Body of pancreas (tissue), 4 donors: ENCODE measurements around the gene C3orf38. TPM values are rescaled to one million over a fixed set of nuclear protein-coding genes. Genes with fewer than 3 reads are reported as not detected.

Experiments
- ATAC-seq: fragments of 150-250 bp; one replicate; pipeline ENCODE4 v1.9.1; 2016
- DNase-seq, 4 donors: peaks; one replicate each; pipeline ENCODE4 v3.0.0-alpha.2; 2019
- H3K27ac ChIP-seq, 4 donors: fragments of 200-600 bp; sonication (generic); 1 replicate in 3 of 4; 2 replicates in 1 of 4; pipeline versions ENCODE4 v1.5.1 to v1.6.1; 2016 to 2019; ENCODE audit warnings: mild to moderate bottlenecking in 1 of 4, mixed read lengths in 1 of 4, moderate library complexity in 1 of 4
- H3K27me3 ChIP-seq, 2 donors: fragments of 200-600 bp; sonication (generic); one replicate each; pipeline ENCODE4 v1.6.0; 2016; ENCODE audit warnings: mild to moderate bottlenecking in 1 of 2
- H3K36me3 ChIP-seq, 2 donors: fragments of 200-600 bp; sonication (generic); replicated peaks in 1 of 2; 2 replicates each; pipeline ENCODE4 v1.5.1; 2016; ENCODE audit warnings: low read depth in 2 of 2; ENCODE audit not compliant: insufficient read depth in 1 of 2
- H3K4me1 ChIP-seq: fragments of 200-600 bp; sonication (generic); one replicate; pipeline ENCODE4 v1.6.0; 2016
- H3K4me3 ChIP-seq, 2 donors: fragments of 200-600 bp; sonication (generic); 1 replicate in 1 of 2; 2 replicates in 1 of 2; pipeline ENCODE4 v1.5.1; 2016 to 2019
- H3K9me3 ChIP-seq, 3 donors: fragments of 200-600 bp; sonication (generic); 1 replicate in 2 of 3; 2 replicates in 1 of 3; pipeline ENCODE4 v1.5.1; 2016
- POLR2A ChIP-seq, 3 donors: fragments of 450-650 bp; IDR thresholded peaks; one replicate each; pipeline ENCODE4 v1.6.1; 2016; ENCODE audit warnings: antibody characterized with exemption in 3 of 3, mild to moderate bottlenecking in 2 of 3
- WGBS, 2 donors: methylation state at CpG; one replicate each; pipeline ENCODE4 v1.1.5; 2017; 5-methylcytosine and 5-hydroxymethylcytosine counted together
- intact Hi-C: fragments of 100-400 bp; cut with DNase I; formaldehyde crosslinking; loops from one replicate; pipeline ENCODE4 v1.15.1; 2023
- total RNA-seq, 2 donors: library from RNA; depleted of rRNA; stranded (reverse); fragments of >200 nt; gene quantifications; one replicate each; pipeline ENCODE4 v1.1.0, GENCODE V29; 2016
- TF ChIP-seq, protein P1 (sequence below), 7 experiments: fragments of 450-650 bp in 4 of 7; fragments of 200-600 bp in 3 of 7; sonication (generic) in 3 of 7; IDR thresholded peaks; one replicate each; pipeline ENCODE4 v1.5.1; 2016 to 2019; ENCODE audit warnings: antibody characterized with exemption in 7 of 7

The C3orf38 gene
- 10 to 100 TPM in 1 of 2 donors, 1 to 10 TPM in 1; 9.6 to 10.6 TPM for total RNA-seq

DNA sequence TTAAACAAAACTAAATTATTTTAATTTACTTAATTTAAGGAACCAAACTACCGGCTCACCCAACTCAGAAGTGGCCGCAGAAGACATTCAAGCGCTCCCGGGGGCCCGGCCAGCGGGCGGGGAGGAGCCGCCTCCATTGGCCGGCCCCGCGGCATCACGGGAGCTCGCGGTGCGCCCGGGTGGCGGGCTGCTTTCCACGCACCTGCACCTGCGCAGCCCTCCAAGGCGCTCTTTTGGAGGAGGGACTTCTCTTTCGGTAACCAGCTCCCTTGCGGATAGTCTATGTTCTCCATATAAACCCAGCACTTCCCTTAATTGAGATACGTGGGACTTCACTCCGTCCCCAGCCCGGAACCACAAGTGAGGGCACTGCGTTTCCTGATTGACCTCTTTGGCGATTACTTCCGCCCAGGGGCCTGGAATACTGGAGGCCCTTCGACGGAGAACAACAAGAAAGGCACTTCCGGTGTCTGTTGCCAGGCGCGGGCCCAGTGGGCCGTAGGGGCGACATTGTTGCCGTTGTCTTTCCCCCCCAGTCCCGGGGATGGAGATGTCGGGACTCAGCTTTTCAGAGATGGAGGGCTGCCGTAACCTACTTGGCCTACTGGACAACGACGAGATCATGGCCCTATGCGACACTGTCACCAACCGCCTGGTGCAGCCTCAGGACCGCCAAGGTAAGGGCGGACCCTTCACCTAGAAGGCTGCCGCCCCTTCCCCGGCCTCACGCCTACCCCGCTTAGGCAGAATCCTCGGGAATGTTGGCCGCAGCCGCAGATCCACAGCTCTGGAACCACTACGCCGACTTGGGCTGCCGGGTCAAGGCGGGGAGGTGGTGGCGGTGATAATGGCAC, at the start of gene C3orf38:
C3orf38 (plus strand) TSS at position 451 of the 854 bp plus-strand sequence; CDS start at position 545, 94 bp downstream.
- TF ChIP-seq POLR2A (IDR thresholded peaks at IDR 0.05): peak; percentile 31 to 80 (median 73)
- TF ChIP-seq, protein P1, sequence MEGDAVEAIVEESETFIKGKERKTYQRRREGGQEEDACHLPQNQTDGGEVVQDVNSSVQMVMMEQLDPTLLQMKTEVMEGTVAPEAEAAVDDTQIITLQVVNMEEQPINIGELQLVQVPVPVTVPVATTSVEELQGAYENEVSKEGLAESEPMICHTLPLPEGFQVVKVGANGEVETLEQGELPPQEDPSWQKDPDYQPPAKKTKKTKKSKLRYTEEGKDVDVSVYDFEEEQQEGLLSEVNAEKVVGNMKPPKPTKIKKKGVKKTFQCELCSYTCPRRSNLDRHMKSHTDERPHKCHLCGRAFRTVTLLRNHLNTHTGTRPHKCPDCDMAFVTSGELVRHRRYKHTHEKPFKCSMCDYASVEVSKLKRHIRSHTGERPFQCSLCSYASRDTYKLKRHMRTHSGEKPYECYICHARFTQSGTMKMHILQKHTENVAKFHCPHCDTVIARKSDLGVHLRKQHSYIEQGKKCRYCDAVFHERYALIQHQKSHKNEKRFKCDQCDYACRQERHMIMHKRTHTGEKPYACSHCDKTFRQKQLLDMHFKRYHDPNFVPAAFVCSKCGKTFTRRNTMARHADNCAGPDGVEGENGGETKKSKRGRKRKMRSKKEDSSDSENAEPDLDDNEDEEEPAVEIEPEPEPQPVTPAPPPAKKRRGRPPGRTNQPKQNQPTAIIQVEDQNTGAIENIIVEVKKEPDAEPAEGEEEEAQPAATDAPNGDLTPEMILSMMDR (IDR thresholded peaks at IDR 0.05): peak in 1 of 7 experiments; percentile 26
- Histone ChIP-seq H3K4me1 (peaks cover 21% of the 10 kb centered on the region), H3K27me3 (no peaks in the 10 kb centered on the region), H3K27ac (peak within 1 kb of the TSS; percentile 87 to 98 (median 92)), H3K9me3 (no peaks in the 10 kb centered on the region), H3K36me3 (peaks cover 0 to 6% of the 10 kb centered on the region in 2 donors), H3K4me3 (peak within 1 kb of the TSS; percentile 51 to 99)
- WGBS, 2 donors: 0 to 1% methylated on average over 44 to 56 of the region's 57 CpGs
- peak; percentile 84 to 92 (median 88) for DNase-seq
- intact Hi-C loops: no loop called here
- ATAC-seq: peak; percentile 97

DNA sequence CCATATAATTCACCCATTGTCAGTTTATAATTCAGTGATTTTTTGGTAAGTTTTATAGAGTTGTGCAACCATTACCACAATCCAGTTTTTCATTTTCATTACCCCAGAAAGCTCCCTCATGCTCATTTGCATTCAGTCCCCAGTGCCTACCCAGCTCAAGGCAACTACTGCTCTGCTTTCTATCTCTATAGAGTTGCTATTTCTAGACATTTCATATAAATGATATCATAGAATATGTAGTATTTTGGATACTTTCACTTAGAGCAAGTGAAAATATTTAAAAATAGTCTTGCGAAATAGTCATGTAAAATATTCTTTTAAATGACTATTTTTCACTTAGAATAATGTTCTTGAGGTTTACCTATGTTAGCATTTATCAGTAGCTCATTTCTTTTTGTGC, 48.6 kb upstream of the C3orf38 start:
- WGBS, 2 donors: 92 to 96% methylated on average over 1 of the region's 1 CpG
- no peak overlapping the region for H3K4me3 ChIP-seq

DNA sequence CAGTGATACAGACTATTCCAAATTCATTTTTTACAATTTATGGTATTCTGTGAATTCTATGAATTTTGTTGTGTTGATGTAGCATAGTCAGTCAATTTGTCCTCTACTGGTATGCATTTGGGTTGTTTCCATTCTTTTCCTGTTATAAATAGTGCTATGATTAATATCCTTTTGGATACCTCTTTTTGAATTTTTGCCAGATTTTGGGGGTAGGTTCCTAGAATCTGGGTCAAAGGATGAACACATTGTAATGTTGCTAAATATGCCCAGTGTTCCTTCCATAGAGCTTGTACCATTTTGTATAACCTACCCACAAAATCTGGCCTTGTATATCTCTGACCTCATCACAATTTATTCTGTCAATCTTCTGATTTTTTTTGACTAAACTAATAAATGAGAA, 44.4 kb upstream of the C3orf38 start:
- ATAC-seq: no peak

More for the DNA sequence above, 48.6 kb upstream of the C3orf38 start:
- Histone ChIP-seq H3K9me3 (no peaks in the 10 kb centered on the region), H3K36me3 (no peaks in the 10 kb centered on the region), H3K4me1 (no peaks in the 10 kb centered on the region), H3K27ac (no peak overlapping the region), H3K27me3 (no peaks in the 10 kb centered on the region)
- DNase-seq (no peak), ATAC-seq (no peak)
- intact Hi-C loops: no loop called here
- TF ChIP-seq, protein P1 (IDR thresholded peaks at IDR 0.05): no peak
- TF ChIP-seq POLR2A (IDR thresholded peaks at IDR 0.05): no peak

DNA sequence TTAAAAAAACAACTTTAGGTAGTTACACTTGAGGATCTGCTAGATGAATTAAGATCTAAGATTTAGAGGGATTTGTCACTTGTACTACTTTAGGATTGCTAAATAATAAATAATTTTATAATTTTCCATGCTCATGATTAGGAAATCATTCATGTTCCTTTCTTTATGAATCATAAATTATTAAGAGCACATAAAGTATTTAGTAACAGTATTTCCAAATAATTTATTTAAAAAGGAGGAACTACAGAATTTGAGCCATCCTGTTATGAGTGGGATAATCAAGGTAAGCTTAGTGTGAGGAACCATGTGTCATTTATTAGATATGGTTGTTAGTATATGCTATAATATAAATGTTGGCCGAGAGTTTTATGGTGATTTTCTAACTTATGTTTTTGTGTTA, 37.5 kb upstream of the C3orf38 start:
- 79 to 81% methylated on average over 1 of the region's 1 CpG for WGBS, 2 donors
- ATAC-seq: no peak

More for the DNA sequence above, 44.4 kb upstream of the C3orf38 start:
- H3K27me3 ChIP-seq: no peaks in the 10 kb centered on the region
- TF ChIP-seq, protein P1 (IDR thresholded peaks at IDR 0.05): no peak
- TF ChIP-seq POLR2A (IDR thresholded peaks at IDR 0.05): no peak
- H3K4me3 ChIP-seq: no peak overlapping the region
- DNase-seq: no peak
- no peaks in the 10 kb centered on the region for H3K9me3 ChIP-seq
- H3K27ac ChIP-seq: no peak overlapping the region
- H3K36me3 ChIP-seq: no peaks in the 10 kb centered on the region
- H3K4me1 ChIP-seq: no peaks in the 10 kb centered on the region
- intact Hi-C loops: no loop called here

More for the DNA sequence above, 37.5 kb upstream of the C3orf38 start:
- no peaks in the 10 kb centered on the region for H3K27me3 ChIP-seq
- no peak overlapping the region for H3K27ac ChIP-seq
- H3K36me3 ChIP-seq: no peaks in the 10 kb centered on the region
- H3K4me3 ChIP-seq: no peak overlapping the region
- no peaks in the 10 kb centered on the region for H3K9me3 ChIP-seq
- intact Hi-C loops: no loop called here
- no peak for TF ChIP-seq POLR2A (IDR thresholded peaks at IDR 0.05)
- TF ChIP-seq, protein P1 (IDR thresholded peaks at IDR 0.05): no peak
- no peak for DNase-seq
- no peaks in the 10 kb centered on the region for H3K4me1 ChIP-seq
